GM12878 (cell line): ENCODE results near the gene ANAPC5. TPM values are rescaled to one million over a fixed set of nuclear protein-coding genes. Genes with fewer than 3 reads are reported as not detected.
A peak's percentile ranks its signal among the peaks of the same experiment; 100 is the strongest.

ENCODE experiments used
- BMI1 ChIP-seq: fragments of 450-650 bp; IDR thresholded peaks from 2 replicates; pipeline ENCODE4 v1.6.1; 2016; ENCODE audit warnings: mild to moderate bottlenecking, moderate library complexity, borderline replicate concordance
- EED ChIP-seq: sonication (generic); IDR thresholded peaks from 2 replicates; pipeline ENCODE4 v1.6.1; 2016; ENCODE audit warnings: antibody characterized with exemption, low read depth
- FOXM1 ChIP-seq: IDR thresholded peaks from 2 replicates; pipeline ENCODE4 v1.6.1; 2012; ENCODE audit warnings: low read depth, mild to moderate bottlenecking, inconsistent platforms, low read length, moderate library complexity
- ZNF24 ChIP-seq: fragments of 450-650 bp; IDR thresholded peaks from 2 replicates; pipeline ENCODE4 v1.6.1; 2017; ENCODE audit warnings: antibody characterized with exemption, mild to moderate bottlenecking
- ZNF274 ChIP-seq: IDR thresholded peaks from one replicate; pipeline ENCODE4 v1.8.0; 2011; ENCODE audit not compliant: insufficient read length, insufficient read depth
- polyA plus RNA-seq, 11 experiments: library from polyadenylated mRNA; depleted of rRNA in 4 of 11; unstranded in 6 of 11; stranded (reverse) in 5 of 11; fragments of >200 nt; fragmentation: Nextera tagmentation in 4 of 11; fragmentation: Illumina TruSeq in 1 of 11; extraction: Ambion mirVana in 4 of 11; extraction: Trizol in 1 of 11; gene quantifications; 1 replicate in 1 of 11; 2 replicates in 10 of 11; pipeline versions ENCODE4 v1.2.1 to v1.2.3, GENCODE V29; 2011 to 2016; ENCODE audit warnings: inconsistent platforms in 2 of 11, missing spikeins in 2 of 11, low read depth in 1 of 11
- total RNA-seq, 4 experiments: library from RNA; depleted of rRNA in 3 of 4; stranded (reverse); fragments of >200 nt in 3 of 4; fragmentation: Illumina TruSeq in 1 of 4; extraction: Trizol in 1 of 4; gene quantifications; 2 replicates each; pipeline versions ENCODE4 v1.2.1 to v1.2.3, GENCODE V29; 2013 to 2021
- TF ChIP-seq, protein P1 (sequence below): IDR thresholded peaks from 2 replicates; pipeline ENCODE4 v1.6.1; 2012; ENCODE audit warnings: improper control_type of control experiment, low read depth, low read length; ENCODE audit not compliant: insufficient replicate concordance
- TF ChIP-seq, protein P2 (sequence below): fragments of 450-650 bp; IDR thresholded peaks from 2 replicates; pipeline ENCODE4 v1.6.1; 2017; ENCODE audit warnings: mild to moderate bottlenecking, moderate library complexity
- TF ChIP-seq, protein P3 (sequence below): fragments of 450-650 bp; IDR thresholded peaks from 2 replicates; pipeline ENCODE4 v1.6.1; 2018; ENCODE audit warnings: mild to moderate bottlenecking, low read depth, moderate library complexity; ENCODE audit not compliant: partially characterized antibody
- TF ChIP-seq, protein P4 (sequence below): IDR thresholded peaks from 2 replicates; pipeline ENCODE4 v1.6.1; 2012; ENCODE audit warnings: mild to moderate bottlenecking, low read depth, low read length

Gene ANAPC5
- total and polyA plus RNA-seq, 10 of the 15 experiments (the other 5 are each of a cell fraction or from before 2014, with no cell fraction given), result 102 to 227 (median 166) TPM

DNA sequence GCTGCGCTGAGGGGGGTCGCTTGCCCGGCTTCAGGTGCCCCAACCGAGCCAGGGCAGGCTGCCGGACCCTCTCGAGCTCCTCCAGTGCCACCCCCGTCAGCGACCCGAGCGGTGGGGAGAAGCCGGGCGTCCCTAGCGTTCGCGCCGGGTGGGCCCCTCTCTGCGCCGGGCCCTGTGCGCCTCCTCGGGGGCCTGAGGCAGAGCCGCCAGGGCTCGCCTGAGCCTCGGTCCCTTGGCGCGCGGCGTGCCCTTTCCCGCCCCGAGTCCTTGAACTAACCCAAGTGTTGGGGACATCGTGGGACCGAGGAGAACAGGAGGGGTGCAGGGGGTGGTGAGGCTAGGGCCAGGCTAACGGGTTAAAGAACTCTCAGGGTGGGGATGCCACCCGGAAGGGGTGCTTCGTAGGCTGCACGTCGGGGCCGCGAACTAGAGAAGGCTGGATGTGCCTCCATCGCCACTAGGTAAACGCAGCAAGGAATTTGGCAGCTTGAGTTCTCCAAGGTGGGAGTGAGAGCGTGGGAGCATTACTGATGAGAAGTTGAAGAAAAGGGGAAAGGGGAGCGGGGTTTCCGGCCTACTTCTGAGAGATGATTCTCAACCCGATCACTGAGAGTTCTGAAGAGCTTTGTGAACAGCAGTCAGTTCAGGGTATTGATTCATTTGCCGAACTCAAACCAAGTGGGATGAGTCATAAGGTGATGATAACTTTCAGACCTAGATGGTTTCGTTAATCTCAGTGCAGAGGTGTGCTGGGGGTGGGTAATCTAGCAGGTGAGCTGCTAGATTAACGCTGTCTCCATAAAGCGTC, 48.3 kb upstream of the ANAPC5 start (continued):
- TF ChIP-seq, protein P1, sequence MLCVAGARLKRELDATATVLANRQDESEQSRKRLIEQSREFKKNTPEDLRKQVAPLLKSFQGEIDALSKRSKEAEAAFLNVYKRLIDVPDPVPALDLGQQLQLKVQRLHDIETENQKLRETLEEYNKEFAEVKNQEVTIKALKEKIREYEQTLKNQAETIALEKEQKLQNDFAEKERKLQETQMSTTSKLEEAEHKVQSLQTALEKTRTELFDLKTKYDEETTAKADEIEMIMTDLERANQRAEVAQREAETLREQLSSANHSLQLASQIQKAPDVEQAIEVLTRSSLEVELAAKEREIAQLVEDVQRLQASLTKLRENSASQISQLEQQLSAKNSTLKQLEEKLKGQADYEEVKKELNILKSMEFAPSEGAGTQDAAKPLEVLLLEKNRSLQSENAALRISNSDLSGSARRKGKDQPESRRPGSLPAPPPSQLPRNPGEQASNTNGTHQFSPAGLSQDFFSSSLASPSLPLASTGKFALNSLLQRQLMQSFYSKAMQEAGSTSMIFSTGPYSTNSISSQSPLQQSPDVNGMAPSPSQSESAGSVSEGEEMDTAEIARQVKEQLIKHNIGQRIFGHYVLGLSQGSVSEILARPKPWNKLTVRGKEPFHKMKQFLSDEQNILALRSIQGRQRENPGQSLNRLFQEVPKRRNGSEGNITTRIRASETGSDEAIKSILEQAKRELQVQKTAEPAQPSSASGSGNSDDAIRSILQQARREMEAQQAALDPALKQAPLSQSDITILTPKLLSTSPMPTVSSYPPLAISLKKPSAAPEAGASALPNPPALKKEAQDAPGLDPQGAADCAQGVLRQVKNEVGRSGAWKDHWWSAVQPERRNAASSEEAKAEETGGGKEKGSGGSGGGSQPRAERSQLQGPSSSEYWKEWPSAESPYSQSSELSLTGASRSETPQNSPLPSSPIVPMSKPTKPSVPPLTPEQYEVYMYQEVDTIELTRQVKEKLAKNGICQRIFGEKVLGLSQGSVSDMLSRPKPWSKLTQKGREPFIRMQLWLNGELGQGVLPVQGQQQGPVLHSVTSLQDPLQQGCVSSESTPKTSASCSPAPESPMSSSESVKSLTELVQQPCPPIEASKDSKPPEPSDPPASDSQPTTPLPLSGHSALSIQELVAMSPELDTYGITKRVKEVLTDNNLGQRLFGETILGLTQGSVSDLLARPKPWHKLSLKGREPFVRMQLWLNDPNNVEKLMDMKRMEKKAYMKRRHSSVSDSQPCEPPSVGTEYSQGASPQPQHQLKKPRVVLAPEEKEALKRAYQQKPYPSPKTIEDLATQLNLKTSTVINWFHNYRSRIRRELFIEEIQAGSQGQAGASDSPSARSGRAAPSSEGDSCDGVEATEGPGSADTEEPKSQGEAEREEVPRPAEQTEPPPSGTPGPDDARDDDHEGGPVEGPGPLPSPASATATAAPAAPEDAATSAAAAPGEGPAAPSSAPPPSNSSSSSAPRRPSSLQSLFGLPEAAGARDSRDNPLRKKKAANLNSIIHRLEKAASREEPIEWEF, result peak; percentile 46
- TF ChIP-seq, protein P2, sequence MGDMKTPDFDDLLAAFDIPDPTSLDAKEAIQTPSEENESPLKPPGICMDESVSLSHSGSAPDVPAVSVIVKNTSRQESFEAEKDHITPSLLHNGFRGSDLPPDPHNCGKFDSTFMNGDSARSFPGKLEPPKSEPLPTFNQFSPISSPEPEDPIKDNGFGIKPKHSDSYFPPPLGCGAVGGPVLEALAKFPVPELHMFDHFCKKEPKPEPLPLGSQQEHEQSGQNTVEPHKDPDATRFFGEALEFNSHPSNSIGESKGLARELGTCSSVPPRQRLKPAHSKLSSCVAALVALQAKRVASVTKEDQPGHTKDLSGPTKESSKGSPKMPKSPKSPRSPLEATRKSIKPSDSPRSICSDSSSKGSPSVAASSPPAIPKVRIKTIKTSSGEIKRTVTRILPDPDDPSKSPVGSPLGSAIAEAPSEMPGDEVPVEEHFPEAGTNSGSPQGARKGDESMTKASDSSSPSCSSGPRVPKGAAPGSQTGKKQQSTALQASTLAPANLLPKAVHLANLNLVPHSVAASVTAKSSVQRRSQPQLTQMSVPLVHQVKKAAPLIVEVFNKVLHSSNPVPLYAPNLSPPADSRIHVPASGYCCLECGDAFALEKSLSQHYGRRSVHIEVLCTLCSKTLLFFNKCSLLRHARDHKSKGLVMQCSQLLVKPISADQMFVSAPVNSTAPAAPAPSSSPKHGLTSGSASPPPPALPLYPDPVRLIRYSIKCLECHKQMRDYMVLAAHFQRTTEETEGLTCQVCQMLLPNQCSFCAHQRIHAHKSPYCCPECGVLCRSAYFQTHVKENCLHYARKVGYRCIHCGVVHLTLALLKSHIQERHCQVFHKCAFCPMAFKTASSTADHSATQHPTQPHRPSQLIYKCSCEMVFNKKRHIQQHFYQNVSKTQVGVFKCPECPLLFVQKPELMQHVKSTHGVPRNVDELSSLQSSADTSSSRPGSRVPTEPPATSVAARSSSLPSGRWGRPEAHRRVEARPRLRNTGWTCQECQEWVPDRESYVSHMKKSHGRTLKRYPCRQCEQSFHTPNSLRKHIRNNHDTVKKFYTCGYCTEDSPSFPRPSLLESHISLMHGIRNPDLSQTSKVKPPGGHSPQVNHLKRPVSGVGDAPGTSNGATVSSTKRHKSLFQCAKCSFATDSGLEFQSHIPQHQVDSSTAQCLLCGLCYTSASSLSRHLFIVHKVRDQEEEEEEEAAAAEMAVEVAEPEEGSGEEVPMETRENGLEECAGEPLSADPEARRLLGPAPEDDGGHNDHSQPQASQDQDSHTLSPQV, result no peak
- no peak for TF ChIP-seq ZNF274
- TF ChIP-seq, protein P3, sequence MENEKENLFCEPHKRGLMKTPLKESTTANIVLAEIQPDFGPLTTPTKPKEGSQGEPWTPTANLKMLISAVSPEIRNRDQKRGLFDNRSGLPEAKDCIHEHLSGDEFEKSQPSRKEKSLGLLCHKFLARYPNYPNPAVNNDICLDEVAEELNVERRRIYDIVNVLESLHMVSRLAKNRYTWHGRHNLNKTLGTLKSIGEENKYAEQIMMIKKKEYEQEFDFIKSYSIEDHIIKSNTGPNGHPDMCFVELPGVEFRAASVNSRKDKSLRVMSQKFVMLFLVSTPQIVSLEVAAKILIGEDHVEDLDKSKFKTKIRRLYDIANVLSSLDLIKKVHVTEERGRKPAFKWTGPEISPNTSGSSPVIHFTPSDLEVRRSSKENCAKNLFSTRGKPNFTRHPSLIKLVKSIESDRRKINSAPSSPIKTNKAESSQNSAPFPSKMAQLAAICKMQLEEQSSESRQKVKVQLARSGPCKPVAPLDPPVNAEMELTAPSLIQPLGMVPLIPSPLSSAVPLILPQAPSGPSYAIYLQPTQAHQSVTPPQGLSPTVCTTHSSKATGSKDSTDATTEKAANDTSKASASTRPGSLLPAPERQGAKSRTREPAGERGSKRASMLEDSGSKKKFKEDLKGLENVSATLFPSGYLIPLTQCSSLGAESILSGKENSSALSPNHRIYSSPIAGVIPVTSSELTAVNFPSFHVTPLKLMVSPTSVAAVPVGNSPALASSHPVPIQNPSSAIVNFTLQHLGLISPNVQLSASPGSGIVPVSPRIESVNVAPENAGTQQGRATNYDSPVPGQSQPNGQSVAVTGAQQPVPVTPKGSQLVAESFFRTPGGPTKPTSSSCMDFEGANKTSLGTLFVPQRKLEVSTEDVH, result no peak
- no peak for TF ChIP-seq FOXM1
- TF ChIP-seq ZNF24, result no peak
- peak; percentile 60 for TF ChIP-seq EED
- TF ChIP-seq, protein P4, sequence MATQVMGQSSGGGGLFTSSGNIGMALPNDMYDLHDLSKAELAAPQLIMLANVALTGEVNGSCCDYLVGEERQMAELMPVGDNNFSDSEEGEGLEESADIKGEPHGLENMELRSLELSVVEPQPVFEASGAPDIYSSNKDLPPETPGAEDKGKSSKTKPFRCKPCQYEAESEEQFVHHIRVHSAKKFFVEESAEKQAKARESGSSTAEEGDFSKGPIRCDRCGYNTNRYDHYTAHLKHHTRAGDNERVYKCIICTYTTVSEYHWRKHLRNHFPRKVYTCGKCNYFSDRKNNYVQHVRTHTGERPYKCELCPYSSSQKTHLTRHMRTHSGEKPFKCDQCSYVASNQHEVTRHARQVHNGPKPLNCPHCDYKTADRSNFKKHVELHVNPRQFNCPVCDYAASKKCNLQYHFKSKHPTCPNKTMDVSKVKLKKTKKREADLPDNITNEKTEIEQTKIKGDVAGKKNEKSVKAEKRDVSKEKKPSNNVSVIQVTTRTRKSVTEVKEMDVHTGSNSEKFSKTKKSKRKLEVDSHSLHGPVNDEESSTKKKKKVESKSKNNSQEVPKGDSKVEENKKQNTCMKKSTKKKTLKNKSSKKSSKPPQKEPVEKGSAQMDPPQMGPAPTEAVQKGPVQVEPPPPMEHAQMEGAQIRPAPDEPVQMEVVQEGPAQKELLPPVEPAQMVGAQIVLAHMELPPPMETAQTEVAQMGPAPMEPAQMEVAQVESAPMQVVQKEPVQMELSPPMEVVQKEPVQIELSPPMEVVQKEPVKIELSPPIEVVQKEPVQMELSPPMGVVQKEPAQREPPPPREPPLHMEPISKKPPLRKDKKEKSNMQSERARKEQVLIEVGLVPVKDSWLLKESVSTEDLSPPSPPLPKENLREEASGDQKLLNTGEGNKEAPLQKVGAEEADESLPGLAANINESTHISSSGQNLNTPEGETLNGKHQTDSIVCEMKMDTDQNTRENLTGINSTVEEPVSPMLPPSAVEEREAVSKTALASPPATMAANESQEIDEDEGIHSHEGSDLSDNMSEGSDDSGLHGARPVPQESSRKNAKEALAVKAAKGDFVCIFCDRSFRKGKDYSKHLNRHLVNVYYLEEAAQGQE, result no peak
- TF ChIP-seq BMI1, result no peak
